NCI-H510A (cell line): ENCODE results near the gene TET2.

Source experiments
- DNase-seq: peaks from one replicate; lab custom pipeline; 2025; lab: John Stamatoyannopoulos, UW

Gene TET2

GRCh38 chr4:105146276-105147015 lies at the start of gene TET2:
TET2 (plus strand) TSS chr4:105146876; CDS start chr4:105233943, 87,067 bp downstream.
- DNase-seq, result peak; percentile 44

DNA sequence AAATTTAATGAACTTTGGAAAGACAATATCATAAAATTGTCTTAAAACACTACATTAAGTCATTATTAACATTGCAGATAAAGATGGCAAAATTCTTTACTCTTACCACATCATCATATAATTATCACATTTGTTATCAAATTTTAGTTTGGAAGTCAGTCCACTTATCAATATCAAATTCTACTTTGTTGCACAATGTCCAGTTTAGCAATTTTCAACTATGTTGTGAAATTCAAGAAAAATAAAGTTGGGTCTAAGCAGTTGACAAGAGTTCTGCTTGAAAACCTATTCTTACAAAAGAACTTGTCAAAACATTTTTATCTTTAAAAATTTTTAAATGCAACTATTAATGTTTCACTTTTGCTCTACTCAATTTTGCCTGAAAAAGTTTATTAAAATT lies 44.7 kb upstream of the TET2 start:
- no peak for DNase-seq

GRCh38 chr4:105106426-105106825 lies 40.2 kb upstream of the TET2 start:
- DNase-seq, result no peak

DNA sequence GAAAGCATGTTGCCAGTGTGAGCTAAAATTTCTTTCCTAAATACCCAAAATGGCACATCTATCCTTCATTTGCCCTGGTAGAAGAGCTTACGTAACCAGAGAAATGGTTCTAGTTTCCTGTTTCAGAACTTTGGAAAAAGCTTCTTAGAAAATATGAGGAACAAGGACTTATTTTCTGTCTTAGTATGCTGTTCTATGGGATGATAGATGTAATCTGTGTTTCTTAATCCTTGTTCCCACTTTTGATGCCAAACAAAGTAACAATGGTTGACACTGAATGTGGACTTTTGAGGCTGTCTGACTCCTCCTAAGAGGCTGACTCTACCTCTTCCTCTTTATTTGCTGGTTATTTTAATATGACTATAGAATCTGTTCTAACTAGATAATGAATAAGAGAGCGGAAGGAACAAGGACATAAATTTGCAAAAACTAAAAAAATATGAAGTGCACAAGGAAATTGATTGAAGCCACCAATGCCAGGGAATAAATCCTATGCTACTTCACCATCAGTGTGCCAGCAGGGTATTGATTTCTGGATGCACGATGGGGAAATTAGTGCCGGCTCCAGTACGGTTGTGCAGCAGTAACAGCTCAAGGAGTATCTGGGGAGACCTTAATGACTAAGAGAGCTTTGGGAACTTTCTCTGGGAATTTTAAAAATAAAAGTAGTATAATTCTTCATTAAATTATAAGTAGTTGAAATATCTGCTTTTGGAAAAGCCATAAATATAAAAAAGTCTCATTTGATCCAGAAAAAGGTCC lies 39.4 kb upstream of the TET2 start:
- DNase-seq, result no peak

DNA sequence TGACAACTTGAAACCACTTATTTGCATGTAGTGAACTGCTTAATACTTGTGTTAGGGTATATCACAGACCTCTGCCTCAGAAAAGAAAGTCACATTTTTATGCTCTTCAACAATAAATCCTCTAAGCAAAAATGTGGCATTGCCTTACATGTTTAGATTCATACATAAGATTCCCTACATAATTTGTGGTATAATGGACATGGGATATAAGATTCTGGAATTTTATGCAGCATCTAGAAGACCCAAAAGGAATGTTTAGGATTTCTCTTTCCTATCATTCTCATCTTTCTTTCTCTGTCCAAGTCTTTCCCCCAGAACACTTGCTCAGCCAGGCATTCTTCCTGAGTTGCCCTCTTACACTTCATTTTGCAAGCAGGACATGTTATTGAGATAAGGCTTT lies 37.7 kb upstream of the TET2 start:
- no peak for DNase-seq

DNA sequence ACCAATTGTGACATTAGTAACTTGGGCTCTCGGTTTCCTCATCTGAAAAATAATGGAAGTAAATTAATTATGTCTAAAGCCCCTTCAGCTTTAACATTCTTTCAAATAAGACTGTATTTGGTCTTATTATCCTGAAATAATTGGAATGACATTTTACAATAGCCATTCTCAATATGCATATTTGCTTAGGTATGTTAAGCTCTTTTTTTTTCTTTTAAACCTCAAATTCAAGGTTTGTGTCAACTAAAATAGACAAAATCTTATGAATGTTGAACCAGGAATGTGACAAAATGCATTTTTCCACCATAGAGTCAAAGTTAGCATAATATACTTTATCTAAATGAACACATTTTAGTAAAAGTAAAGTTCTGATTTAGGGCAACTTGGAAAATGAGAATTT lies 34.4 kb upstream of the TET2 start:
- DNase-seq, result no peak

GRCh38 chr4:105113800-105114199 lies 32.9 kb upstream of the TET2 start:
- DNase-seq, result no peak

DNA sequence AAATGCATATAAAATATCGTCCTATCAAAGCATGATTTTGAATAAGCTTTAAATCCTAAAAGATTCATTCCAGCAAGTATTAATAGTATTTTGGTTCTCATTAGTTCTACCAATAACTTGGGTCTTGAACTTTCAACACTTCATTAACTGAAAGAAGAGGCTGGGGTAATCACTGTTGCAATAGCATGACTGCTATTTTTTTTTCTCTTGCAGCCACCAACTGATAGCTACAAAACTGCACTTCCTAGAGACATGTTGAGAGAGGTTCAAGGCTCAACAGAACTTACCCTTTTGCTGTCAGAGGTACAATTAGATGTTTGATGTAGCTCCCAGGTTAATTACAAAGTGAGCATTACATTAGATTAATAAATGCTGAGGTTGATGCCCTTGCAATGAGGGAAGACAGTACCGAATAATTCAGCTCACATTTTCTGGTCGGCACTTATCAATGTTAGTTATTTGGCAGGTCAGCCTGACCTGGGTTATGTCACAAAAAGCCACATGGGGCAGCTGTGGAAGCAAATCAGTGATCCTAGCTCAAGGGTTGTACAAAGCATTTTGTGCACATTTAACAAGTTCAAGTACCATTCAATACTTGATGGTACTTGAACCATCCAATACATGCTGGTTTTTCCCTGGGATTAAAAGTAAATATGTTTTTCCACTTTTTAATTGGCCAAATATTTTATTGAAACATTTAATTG lies 29.9 kb upstream of the TET2 start:
- peak; percentile 28 for DNase-seq

GRCh38 chr4:105119356-105119755 lies 27.3 kb upstream of the TET2 start:
- DNase-seq, result no peak

GRCh38 chr4:105120626-105121025 lies 26.1 kb upstream of the TET2 start:
- DNase-seq, result no peak

DNA sequence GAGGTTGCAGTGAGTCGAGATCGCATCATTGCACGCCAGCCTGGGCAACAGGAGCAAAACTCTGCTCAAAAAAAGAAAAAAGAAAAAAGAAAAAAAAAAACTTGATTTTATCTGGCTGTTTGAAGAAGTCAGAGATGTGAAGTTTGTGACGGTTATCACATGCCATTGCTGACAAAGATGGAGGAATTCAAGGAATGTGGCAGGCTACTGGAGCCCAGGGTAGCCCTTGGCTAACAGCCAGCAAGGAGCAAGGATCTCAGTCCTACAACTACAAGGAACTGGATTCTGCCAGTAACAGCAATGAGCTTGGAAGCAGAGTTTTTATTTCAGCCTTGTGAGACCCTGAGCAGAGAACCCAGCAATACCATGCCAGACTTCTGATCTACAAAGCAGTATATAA lies 24.3 kb upstream of the TET2 start:
- no peak for DNase-seq

- no peak for DNase-seq
These were observed 20.1 kb upstream of the TET2 start for GRCh38 chr4:105126311-105127169.

DNA sequence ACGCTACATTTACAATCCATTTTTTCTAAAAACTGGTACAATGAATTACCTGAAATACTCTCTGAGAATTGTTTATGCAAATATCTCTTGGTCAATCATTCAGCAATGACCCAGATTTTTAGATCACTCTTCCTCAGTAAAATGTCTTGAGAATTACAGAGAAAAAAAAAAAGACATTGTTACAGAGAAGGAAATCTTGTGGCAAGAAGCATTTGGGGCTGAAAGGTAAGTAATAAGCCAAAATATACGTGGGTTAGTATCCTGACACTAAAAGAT lies 19.6 kb upstream of the TET2 start:
- no peak for DNase-seq

- no peak for DNase-seq
These were observed 18.5 kb upstream of the TET2 start for GRCh38 chr4:105128208-105128607.

GRCh38 chr4:105129286-105130040 lies 17.2 kb upstream of the TET2 start:
- DNase-seq, result no peak

DNA sequence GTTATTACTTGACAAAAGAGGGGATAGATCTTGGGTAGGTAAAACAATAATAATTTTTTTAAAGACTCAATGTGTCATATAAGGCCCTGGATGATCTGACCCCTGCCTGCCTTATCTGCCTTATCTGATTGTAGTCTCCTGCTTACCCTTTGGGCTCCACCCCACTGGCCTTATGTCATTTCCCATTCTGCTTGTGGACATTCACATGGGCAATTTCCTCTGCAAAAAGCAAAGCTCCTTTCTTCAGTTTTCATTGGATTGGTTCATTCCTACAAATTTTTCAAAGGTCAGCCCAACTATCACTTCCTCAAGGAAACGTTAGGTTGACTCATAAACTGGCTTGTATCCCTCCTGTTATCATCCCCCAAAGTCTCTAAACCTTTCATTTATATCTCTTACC lies 15.7 kb upstream of the TET2 start:
- no peak for DNase-seq

DNA sequence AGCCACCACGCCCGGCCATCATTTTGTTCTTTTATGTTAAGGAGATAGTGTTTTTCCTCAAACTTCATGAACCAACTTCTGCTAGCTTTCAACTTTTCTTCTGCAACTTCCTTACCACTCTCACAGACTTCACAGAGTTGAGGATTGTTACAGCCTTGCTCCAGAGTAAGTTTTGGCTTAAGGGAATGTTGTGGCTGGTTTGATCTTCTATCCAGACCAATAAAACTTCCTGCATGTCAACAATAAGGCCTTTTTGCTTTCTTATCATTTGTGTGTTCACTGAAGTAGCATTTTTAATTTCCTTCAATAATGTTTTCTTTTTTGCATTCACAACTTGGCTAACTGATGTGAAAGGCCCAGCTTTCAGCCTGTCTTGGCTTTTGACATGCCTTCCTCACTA lies 12.7 kb upstream of the TET2 start:
- DNase-seq, result no peak

DNA sequence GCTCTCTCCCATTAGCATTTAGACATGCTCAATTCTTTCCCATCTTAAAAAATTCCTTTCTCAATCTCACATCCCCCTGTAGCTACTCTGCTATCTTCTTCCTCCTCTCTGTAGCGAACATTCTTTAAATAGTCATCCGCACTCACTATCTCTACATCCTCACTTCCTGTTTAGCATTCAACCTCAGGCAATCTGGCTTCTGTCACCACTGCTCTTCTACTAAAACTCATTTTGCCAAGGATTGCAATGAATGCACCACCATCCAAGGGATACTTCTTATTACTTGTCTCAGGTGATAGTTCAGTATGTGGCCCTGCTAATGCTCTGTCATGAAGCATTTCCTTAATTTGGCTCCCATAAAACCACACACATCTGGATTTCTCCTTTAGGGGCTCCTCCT lies 10.9 kb upstream of the TET2 start:
- no peak for DNase-seq

DNA sequence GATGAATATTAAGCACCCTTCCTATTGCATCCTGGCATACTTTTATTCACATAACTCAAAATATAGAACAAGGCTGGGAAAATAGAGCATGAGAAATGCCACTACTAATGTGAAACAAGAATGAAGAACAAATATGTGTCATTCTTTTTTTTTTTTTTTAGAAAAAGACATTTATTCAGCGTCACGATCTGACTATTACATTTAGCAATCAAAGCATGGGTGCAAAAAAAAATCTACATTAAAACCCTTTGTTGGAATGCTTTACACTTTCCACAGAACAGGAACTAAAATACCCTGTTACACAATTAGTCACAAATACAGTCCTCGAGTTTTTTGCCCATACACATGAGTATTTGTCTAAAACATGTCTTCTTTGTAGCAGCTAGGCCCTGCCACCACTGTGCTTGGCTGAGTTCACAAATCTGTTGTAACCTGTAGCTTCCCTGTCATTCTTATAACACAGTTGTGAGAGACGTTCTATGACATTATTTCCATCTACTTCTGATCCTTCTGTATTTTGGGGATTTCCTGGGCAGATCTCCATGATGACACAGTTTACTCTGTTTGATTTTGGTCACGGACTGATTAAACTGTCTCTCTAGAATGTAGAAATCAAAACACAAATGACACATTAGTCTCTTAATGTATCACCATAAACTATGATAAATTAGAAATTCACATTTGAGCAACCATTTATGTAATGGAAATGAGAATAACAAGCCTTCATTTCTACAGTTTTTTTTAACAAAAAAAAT lies 9.4 kb upstream of the TET2 start:
- no peak for DNase-seq

GRCh38 chr4:105139646-105140045 lies 7.0 kb upstream of the TET2 start:
- no peak for DNase-seq
